Mesothelial cell of epicardium (in vitro differentiated cells): ENCODE results near the gene GLRA3. TPM values are rescaled to one million over a fixed set of nuclear protein-coding genes. Genes with fewer than 3 reads are reported as not detected.

ENCODE experiments used
- DNase-seq, 2 experiments: peaks; one replicate each; pipeline ENCODE4 v3.0.0; 2021; ENCODE audit warnings: low spot score in 2 of 2; ENCODE audit not compliant: unreplicated experiment in 2 of 2
- H3K27ac Mint-ChIP-seq: 2 replicates; pipeline ENCODE4 v1.8.0; 2021; ENCODE audit warnings: mixed read lengths
- H3K27me3 Mint-ChIP-seq: 2 replicates; pipeline ENCODE4 v1.8.0; 2021; ENCODE audit warnings: low read depth, mixed read lengths
- H3K36me3 Mint-ChIP-seq: 2 replicates; pipeline ENCODE4 v1.8.0; 2021; ENCODE audit warnings: mixed read lengths
- H3K4me1 Mint-ChIP-seq: 2 replicates; pipeline ENCODE4 v1.8.0; 2021; ENCODE audit warnings: mixed read lengths
- H3K4me3 Mint-ChIP-seq: 2 replicates; pipeline ENCODE4 v1.8.0; 2021; ENCODE audit warnings: mild to moderate bottlenecking, moderate library complexity, mixed read lengths
- H3K9me3 Mint-ChIP-seq: 2 replicates; pipeline ENCODE4 v1.8.0; 2021; ENCODE audit warnings: mixed read lengths
- total RNA-seq: library from RNA; stranded (reverse); gene quantifications from 3 replicates; pipeline ENCODE4 v1.2.1, GENCODE V29; 2021
- TF ChIP-seq, protein P1 (sequence below): fragments of 200-600 bp; sonication (generic); IDR thresholded peaks from one replicate; pipeline ENCODE4 v1.5.0; 2021; ENCODE audit warnings: antibody characterized with exemption; ENCODE audit not compliant: unreplicated experiment

Gene GLRA3
- total RNA-seq, 1 donor from 2014 or later, result not detected

DNA sequence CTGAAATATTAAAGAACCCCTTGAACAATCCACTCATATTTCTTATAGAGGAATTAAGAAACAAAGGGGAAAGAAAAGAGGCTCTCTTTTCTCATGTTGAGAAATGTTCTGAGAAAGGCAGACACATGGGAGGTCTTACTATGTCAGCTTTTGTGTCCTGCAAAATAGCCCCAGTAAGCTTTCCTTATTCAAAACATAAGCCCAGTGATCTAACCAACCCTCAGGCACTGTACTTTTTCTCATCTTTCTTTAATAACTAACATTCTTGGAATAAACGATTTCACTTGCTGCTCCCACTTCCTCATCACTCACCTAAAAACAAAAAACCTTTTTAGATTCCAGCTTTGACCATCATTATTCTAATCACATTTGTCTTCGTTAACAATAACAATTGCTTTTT is 115.9 kb downstream of the GLRA3 start:
- TF ChIP-seq, protein P1, sequence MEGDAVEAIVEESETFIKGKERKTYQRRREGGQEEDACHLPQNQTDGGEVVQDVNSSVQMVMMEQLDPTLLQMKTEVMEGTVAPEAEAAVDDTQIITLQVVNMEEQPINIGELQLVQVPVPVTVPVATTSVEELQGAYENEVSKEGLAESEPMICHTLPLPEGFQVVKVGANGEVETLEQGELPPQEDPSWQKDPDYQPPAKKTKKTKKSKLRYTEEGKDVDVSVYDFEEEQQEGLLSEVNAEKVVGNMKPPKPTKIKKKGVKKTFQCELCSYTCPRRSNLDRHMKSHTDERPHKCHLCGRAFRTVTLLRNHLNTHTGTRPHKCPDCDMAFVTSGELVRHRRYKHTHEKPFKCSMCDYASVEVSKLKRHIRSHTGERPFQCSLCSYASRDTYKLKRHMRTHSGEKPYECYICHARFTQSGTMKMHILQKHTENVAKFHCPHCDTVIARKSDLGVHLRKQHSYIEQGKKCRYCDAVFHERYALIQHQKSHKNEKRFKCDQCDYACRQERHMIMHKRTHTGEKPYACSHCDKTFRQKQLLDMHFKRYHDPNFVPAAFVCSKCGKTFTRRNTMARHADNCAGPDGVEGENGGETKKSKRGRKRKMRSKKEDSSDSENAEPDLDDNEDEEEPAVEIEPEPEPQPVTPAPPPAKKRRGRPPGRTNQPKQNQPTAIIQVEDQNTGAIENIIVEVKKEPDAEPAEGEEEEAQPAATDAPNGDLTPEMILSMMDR, result no peak
- Mint-ChIP-seq H3K4me1 (peaks cover 60% of the 10 kb centered on the region), H3K4me3 (peak overlapping the region; percentile 30), H3K36me3 (no peaks in the 10 kb centered on the region), H3K27ac (peak overlapping the region; percentile 68), H3K9me3 (no peaks in the 10 kb centered on the region), H3K27me3 (no peaks in the 10 kb centered on the region)
- DNase-seq, result no peak

DNA sequence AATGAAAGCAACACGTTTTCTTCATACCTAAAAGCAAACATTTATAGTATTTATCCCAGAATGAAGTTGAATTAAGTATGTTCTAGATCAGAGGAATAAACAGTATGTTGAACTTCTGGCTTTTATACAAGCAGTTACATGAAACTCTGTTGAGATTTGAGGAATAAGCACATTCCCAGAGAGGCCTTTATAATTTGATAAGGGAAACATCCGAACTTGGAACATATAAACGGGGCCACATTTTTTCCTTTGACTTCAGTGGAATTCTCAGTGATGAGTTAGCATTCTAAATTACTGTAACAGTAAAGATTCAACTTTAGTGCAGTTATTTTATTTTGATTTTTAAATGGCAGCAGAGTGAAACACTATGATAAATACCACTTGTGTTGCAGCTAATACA is 119.5 kb downstream of the GLRA3 start:
- no peaks in the 10 kb centered on the region for H3K27me3 Mint-ChIP-seq
- no peak overlapping the region for H3K4me3 Mint-ChIP-seq
- H3K9me3 Mint-ChIP-seq, result peaks cover 12% of the 10 kb centered on the region
- H3K27ac Mint-ChIP-seq, result peak overlapping the region; percentile 59
- H3K4me1 Mint-ChIP-seq, result peaks cover 41% of the 10 kb centered on the region
- no peak for DNase-seq
- no peaks in the 10 kb centered on the region for H3K36me3 Mint-ChIP-seq
- TF ChIP-seq, protein P1, result no peak

DNA sequence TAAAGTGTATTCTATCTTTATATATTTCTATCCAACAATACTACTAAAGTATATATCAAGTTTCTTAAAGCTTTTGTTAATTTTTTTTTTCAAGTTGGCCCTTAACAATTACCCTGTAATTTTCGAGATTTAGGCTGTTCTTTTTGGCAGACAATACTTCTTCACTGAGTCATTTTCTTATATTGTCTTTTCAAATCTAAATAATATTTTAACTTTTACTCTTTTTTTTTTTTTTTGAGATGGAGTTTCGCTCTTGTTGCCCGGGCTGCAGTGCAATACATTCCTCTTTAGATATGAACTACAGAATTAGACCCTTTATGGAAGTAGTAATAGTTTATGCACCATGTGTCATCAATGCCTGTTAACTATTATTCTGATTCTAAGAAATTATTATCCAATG is 120.7 kb downstream of the GLRA3 start:
- Mint-ChIP-seq H3K4me1 (peaks cover 33% of the 10 kb centered on the region), H3K9me3 (peaks cover 15% of the 10 kb centered on the region), H3K4me3 (no peak overlapping the region), H3K36me3 (no peaks in the 10 kb centered on the region), H3K27ac (no peak overlapping the region), H3K27me3 (no peaks in the 10 kb centered on the region)
- DNase-seq, result no peak
- TF ChIP-seq, protein P1, result no peak

DNA sequence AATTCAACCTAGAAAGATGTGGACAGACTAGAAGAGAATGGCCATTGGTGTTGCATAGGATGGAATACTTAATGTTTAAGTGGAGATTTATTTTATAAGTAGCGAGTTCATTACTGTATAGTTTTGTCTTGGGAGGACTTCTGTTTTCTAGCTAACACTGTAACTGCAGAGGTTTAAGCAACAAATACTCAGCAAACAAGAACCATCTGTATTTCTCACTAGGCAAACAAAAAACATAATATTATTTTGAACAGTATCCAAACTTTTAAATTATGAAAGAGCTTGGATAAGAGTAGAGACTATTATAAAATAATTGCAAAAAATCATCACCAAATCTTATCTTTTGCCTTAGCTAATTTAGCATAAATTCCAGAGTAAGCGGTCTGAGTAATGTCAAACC is 121.1 kb downstream of the GLRA3 start:
- no peaks in the 10 kb centered on the region for H3K27me3 Mint-ChIP-seq
- no peaks in the 10 kb centered on the region for H3K36me3 Mint-ChIP-seq
- DNase-seq, result no peak
- H3K9me3 Mint-ChIP-seq, result peaks cover 15% of the 10 kb centered on the region
- peaks cover 29% of the 10 kb centered on the region for H3K4me1 Mint-ChIP-seq
- H3K4me3 Mint-ChIP-seq, result no peak overlapping the region
- TF ChIP-seq, protein P1, result no peak
- no peak overlapping the region for H3K27ac Mint-ChIP-seq

DNA sequence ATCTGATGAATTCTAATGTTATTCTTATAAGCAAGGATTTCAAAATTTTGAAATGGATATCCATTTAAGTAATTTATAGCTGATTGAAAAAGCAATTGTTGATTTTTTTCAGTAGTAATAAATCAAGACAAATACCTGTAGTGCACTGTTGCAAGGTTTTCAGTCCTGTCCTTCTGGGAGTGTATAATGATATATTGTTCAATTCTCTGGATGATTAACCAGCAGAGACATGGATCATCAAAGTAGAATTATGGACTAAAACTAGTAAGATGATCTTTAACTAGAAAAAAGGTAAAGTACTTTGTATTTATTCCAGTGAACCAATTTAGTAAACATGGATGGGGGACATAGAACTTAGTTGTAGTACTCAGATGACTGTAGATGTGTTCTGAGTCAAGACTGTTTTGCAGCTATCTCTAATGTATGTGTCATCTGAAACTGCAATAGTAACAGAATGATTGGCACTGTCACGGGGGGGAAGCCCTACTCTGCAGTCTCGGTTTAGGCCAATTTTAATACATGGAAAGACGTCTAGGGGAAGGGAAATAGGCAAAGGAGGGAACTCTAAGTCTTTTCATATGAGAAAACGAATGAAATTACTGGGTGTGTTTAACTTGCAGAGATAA is 121.9 kb downstream of the GLRA3 start:
- Mint-ChIP-seq H3K4me1 (peaks cover 26% of the 10 kb centered on the region), H3K4me3 (no peak overlapping the region), H3K27ac (peak overlapping the region; percentile 45), H3K27me3 (no peaks in the 10 kb centered on the region), H3K9me3 (peaks cover 15% of the 10 kb centered on the region), H3K36me3 (no peaks in the 10 kb centered on the region)
- no peak for DNase-seq
- TF ChIP-seq, protein P1, result no peak
